HepG2 (cell line): ENCODE data around the gene KLHL36. TPM values are rescaled to one million over a fixed set of nuclear protein-coding genes. Genes with fewer than 3 reads are reported as not detected.

Source experiments
- EZH2 ChIP-seq: conservative IDR thresholded peaks from 2 replicates; pipeline ENCODE4 v1.6.1; 2012; ENCODE audit warnings: mild to moderate bottlenecking, low read depth, low read length, moderate library complexity
- FOXJ3 ChIP-seq: sonication (generic); formaldehyde crosslinking; IDR thresholded peaks from 2 replicates; pipeline ENCODE4 v1.4.0; 2020; ENCODE audit warnings: missing genetic modification reagents, mild to moderate bottlenecking, borderline replicate concordance
- KAT8 ChIP-seq: IDR thresholded peaks from 2 replicates; pipeline ENCODE4 v1.6.1; 2016; ENCODE audit warnings: missing genetic modification reagents, missing compliant biosample characterization
- KDM1A ChIP-seq: IDR thresholded peaks from 2 replicates; pipeline ENCODE4 v1.6.1; 2016; ENCODE audit warnings: missing compliant biosample characterization
- MED13 ChIP-seq: sonication (generic); formaldehyde crosslinking; IDR thresholded peaks from 2 replicates; pipeline ENCODE4 v1.5.0; 2020; ENCODE audit warnings: missing genetic modification reagents
- NCOA5 ChIP-seq: sonication (generic); formaldehyde crosslinking; IDR thresholded peaks from 2 replicates; pipeline ENCODE4 v1.4.0; 2020; ENCODE audit warnings: missing genetic modification reagents
- TGIF2 ChIP-seq: IDR thresholded peaks from 2 replicates; pipeline ENCODE4 v1.6.1; 2016; ENCODE audit warnings: control low read depth, missing compliant biosample characterization
- ZNF350 ChIP-seq: sonication (generic); formaldehyde crosslinking; IDR thresholded peaks from 2 replicates; pipeline ENCODE4 v1.4.0; 2020; ENCODE audit warnings: mild to moderate bottlenecking, low read depth, missing genetic modification reagents, borderline replicate concordance
- ZNF510 ChIP-seq: sonication (generic); formaldehyde crosslinking; IDR thresholded peaks from 2 replicates; pipeline ENCODE4 v1.4.0; 2020; ENCODE audit warnings: low read depth, mild to moderate bottlenecking, missing genetic modification reagents
- ZNF570 ChIP-seq: sonication (generic); formaldehyde crosslinking; IDR thresholded peaks from 2 replicates; pipeline ENCODE4 v1.4.0; 2020; ENCODE audit warnings: mild to moderate bottlenecking, missing genetic modification reagents, borderline replicate concordance
- ZNF768 ChIP-seq: sonication (generic); formaldehyde crosslinking; IDR thresholded peaks from 2 replicates; pipeline ENCODE4 v1.4.0; 2020; ENCODE audit warnings: missing genetic modification reagents
- ZNF788 ChIP-seq: sonication (generic); formaldehyde crosslinking; IDR thresholded peaks from 2 replicates; pipeline ENCODE4 v1.5.0; 2020; ENCODE audit warnings: mild to moderate bottlenecking, missing genetic modification reagents, borderline replicate concordance
- polyA plus RNA-seq, 8 experiments: library from polyadenylated mRNA; depleted of rRNA in 3 of 8; stranded (reverse) in 7 of 8; unstranded in 1 of 8; fragments of >200 nt; fragmentation: Illumina TruSeq in 4 of 8; extraction: Trizol in 4 of 8; gene quantifications; 2 replicates each; pipeline versions ENCODE4 v1.2.1 to v1.2.3, GENCODE V29; 2011 to 2016; ENCODE audit warnings: low read depth in 4 of 8, missing spikeins in 1 of 8, mixed read lengths in 1 of 8; ENCODE audit not compliant: insufficient read depth in 1 of 8
- total RNA-seq, 5 experiments: library from RNA; depleted of rRNA; stranded (reverse); fragments of >200 nt; fragmentation: Illumina TruSeq; extraction: Trizol; gene quantifications; 2 replicates each; pipeline ENCODE4 v1.2.3, GENCODE V29; 2016; ENCODE audit warnings: low read depth in 1 of 5
- TF ChIP-seq, protein P1 (sequence below): sonication (generic); formaldehyde crosslinking; IDR thresholded peaks from 2 replicates; pipeline ENCODE4 v1.5.0; 2020; ENCODE audit warnings: mild to moderate bottlenecking, missing genetic modification reagents, borderline replicate concordance
- TF ChIP-seq, protein P2 (sequence below): sonication (generic); formaldehyde crosslinking; IDR thresholded peaks from 2 replicates; pipeline ENCODE4 v1.8.0; 2023; ENCODE audit warnings: mild to moderate bottlenecking, missing genetic modification reagents
- TF ChIP-seq, protein P3 (sequence below): sonication (generic); formaldehyde crosslinking; IDR thresholded peaks from 2 replicates; pipeline ENCODE4 v1.4.0; 2020; ENCODE audit warnings: mild to moderate bottlenecking, missing genetic modification reagents, borderline replicate concordance
- TF ChIP-seq, protein P4 (sequence below): sonication (generic); formaldehyde crosslinking; IDR thresholded peaks from 2 replicates; pipeline ENCODE4 v1.5.0; 2020; ENCODE audit warnings: mild to moderate bottlenecking, missing genetic modification reagents, moderate library complexity

KLHL36 gene
- total and polyA plus RNA-seq, 2 of the 13 experiments (the other 11 are each of a cell fraction or from before 2014, with no cell fraction given), result 24.3 to 26.0 TPM

DNA sequence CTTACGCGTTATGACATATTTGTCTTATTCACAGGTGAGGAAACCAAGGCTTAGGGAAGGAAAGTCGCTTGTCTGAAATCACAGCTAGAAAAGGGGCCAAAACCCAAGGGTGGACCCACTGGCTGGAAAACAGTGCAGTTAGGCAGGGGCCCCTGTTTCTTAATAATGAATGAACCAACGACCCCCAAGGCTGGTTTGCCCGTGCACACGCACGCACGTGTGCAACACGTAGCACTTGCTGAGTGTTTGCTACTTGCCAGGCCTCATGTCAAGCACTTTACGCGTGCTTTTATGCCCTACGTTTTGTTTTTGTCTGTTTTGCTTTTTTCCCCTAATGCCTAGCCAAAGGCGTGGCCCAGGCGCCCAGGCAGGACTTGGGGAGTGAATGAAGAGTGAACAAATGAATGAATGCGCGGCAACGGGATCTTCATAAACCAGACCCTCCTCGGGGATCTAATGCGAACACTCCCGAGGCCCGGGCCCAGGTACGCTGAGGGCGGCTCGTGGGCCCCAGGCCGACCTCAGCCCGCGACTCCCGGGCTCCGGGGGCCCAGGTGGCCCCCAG is 50.9 kb downstream of the KLHL36 start (continued):
- TF ChIP-seq, protein P1, sequence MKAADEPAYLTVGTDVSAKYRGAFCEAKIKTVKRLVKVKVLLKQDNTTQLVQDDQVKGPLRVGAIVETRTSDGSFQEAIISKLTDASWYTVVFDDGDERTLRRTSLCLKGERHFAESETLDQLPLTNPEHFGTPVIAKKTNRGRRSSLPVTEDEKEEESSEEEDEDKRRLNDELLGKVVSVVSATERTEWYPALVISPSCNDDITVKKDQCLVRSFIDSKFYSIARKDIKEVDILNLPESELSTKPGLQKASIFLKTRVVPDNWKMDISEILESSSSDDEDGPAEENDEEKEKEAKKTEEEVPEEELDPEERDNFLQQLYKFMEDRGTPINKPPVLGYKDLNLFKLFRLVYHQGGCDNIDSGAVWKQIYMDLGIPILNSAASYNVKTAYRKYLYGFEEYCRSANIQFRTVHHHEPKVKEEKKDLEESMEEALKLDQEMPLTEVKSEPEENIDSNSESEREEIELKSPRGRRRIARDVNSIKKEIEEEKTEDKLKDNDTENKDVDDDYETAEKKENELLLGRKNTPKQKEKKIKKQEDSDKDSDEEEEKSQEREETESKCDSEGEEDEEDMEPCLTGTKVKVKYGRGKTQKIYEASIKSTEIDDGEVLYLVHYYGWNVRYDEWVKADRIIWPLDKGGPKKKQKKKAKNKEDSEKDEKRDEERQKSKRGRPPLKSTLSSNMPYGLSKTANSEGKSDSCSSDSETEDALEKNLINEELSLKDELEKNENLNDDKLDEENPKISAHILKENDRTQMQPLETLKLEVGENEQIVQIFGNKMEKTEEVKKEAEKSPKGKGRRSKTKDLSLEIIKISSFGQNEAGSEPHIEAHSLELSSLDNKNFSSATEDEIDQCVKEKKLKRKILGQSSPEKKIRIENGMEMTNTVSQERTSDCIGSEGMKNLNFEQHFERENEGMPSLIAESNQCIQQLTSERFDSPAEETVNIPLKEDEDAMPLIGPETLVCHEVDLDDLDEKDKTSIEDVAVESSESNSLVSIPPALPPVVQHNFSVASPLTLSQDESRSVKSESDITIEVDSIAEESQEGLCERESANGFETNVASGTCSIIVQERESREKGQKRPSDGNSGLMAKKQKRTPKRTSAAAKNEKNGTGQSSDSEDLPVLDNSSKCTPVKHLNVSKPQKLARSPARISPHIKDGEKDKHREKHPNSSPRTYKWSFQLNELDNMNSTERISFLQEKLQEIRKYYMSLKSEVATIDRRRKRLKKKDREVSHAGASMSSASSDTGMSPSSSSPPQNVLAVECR (CRISPR knock-in tag), result no peak
- TF ChIP-seq, protein P2, sequence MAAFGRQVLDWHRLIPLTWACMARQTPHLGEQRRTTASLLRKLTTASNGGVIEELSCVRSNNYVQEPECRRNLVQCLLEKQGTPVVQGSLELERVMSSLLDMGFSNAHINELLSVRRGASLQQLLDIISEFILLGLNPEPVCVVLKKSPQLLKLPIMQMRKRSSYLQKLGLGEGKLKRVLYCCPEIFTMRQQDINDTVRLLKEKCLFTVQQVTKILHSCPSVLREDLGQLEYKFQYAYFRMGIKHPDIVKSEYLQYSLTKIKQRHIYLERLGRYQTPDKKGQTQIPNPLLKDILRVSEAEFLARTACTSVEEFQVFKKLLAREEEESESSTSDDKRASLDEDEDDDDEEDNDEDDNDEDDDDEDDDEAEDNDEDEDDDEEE, result peak; percentile 70; the same call in 1 of the 2 replicates
- TF ChIP-seq, protein P3, sequence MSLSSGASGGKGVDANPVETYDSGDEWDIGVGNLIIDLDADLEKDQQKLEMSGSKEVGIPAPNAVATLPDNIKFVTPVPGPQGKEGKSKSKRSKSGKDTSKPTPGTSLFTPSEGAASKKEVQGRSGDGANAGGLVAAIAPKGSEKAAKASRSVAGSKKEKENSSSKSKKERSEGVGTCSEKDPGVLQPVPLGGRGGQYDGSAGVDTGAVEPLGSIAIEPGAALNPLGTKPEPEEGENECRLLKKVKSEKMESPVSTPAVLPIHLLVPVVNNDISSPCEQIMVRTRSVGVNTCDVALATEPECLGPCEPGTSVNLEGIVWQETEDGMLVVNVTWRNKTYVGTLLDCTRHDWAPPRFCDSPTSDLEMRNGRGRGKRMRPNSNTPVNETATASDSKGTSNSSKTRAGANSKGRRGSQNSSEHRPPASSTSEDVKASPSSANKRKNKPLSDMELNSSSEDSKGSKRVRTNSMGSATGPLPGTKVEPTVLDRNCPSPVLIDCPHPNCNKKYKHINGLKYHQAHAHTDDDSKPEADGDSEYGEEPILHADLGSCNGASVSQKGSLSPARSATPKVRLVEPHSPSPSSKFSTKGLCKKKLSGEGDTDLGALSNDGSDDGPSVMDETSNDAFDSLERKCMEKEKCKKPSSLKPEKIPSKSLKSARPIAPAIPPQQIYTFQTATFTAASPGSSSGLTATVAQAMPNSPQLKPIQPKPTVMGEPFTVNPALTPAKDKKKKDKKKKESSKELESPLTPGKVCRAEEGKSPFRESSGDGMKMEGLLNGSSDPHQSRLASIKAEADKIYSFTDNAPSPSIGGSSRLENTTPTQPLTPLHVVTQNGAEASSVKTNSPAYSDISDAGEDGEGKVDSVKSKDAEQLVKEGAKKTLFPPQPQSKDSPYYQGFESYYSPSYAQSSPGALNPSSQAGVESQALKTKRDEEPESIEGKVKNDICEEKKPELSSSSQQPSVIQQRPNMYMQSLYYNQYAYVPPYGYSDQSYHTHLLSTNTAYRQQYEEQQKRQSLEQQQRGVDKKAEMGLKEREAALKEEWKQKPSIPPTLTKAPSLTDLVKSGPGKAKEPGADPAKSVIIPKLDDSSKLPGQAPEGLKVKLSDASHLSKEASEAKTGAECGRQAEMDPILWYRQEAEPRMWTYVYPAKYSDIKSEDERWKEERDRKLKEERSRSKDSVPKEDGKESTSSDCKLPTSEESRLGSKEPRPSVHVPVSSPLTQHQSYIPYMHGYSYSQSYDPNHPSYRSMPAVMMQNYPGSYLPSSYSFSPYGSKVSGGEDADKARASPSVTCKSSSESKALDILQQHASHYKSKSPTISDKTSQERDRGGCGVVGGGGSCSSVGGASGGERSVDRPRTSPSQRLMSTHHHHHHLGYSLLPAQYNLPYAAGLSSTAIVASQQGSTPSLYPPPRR (CRISPR knock-in tag), result no peak
- TF ChIP-seq ZNF350 (CRISPR knock-in tag), result peak; percentile 72; the same call in 1 of the 2 replicates
- no peak for TF ChIP-seq KAT8
- TF ChIP-seq ZNF510 (CRISPR knock-in tag), result peak; percentile 49; the same call in 1 of the 2 replicates
- no peak for TF ChIP-seq ZNF788 (CRISPR knock-in tag)
- no peak for TF ChIP-seq ZNF570 (CRISPR knock-in tag)
- TF ChIP-seq MED13 (CRISPR knock-in tag), result peak; percentile 74; the same call in 1 of the 2 replicates
- TF ChIP-seq, protein P4, sequence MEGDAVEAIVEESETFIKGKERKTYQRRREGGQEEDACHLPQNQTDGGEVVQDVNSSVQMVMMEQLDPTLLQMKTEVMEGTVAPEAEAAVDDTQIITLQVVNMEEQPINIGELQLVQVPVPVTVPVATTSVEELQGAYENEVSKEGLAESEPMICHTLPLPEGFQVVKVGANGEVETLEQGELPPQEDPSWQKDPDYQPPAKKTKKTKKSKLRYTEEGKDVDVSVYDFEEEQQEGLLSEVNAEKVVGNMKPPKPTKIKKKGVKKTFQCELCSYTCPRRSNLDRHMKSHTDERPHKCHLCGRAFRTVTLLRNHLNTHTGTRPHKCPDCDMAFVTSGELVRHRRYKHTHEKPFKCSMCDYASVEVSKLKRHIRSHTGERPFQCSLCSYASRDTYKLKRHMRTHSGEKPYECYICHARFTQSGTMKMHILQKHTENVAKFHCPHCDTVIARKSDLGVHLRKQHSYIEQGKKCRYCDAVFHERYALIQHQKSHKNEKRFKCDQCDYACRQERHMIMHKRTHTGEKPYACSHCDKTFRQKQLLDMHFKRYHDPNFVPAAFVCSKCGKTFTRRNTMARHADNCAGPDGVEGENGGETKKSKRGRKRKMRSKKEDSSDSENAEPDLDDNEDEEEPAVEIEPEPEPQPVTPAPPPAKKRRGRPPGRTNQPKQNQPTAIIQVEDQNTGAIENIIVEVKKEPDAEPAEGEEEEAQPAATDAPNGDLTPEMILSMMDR (CRISPR knock-in tag), result no peak
- TF ChIP-seq EZH2, result no peak
- TF ChIP-seq ZNF768 (CRISPR knock-in tag), result no peak
- TF ChIP-seq NCOA5 (CRISPR knock-in tag), result no peak
- no peak for TF ChIP-seq TGIF2 (CRISPR knock-in tag)
- no peak for TF ChIP-seq KDM1A (CRISPR knock-in tag)
- TF ChIP-seq FOXJ3, result no peak; the same call in 1 of the 2 replicates
